HCT116 (cell line): ENCODE results near the gene ZBTB12. TPM values are rescaled to one million over a fixed set of nuclear protein-coding genes. Genes with fewer than 3 reads are reported as not detected.

Experiments
- ATAC-seq: fragments of 200-7000 bp; cut with Tn5 transposase; 2 replicates; pipeline ENCODE4 v1.9.1; 2020; ENCODE audit warnings: mild to moderate bottlenecking, moderate library complexity
- BruUV-seq: library from RNA; stranded (reverse); fragments of 400-500 nt; replicated peaks from 2 replicates; lab custom pipeline; 2021; lab: Mats Ljungman, UMichigan
- CTCF ChIA-PET: fragments of 300-600 bp; sonication (Branson Sonifier 250); formaldehyde crosslinking; loops from one replicate; lab custom pipeline; 2021; ENCODE audit warnings: antibody characterized with exemption; lab: Charles Lee
- POLR2A ChIA-PET: fragments of 300-600, 350-600 bp; sonication (Branson Sonifier 250); formaldehyde crosslinking; loops from one replicate; lab custom pipeline; 2021; ENCODE audit warnings: antibody characterized with exemption; lab: Charles Lee
- RAD21 ChIA-PET, 2 experiments: fragments of 300-600 bp; sonication (Branson Sonifier 250); formaldehyde crosslinking; loops; one replicate each; lab custom pipeline; 2023; ENCODE audit warnings: low total read pairs in 2 of 2; ENCODE audit not compliant: uncharacterized antibody in 2 of 2, unreplicated experiment in 2 of 2, low non-redundant PET in 1 of 2; lab: Charles Lee
- DNase-seq: peaks from one replicate; pipeline ENCODE4 v3.0.0-alpha.2; 2010; ENCODE audit warnings: low read depth, low spot score
- H2AFZ ChIP-seq: fragments of 200-600 bp; shearing (Covaris generic), sonication (generic); 2 replicates; pipeline ENCODE4 v1.6.1; 2017; ENCODE audit warnings: low read depth, mixed run types, mixed read lengths, antibody characterized with exemption, low read length; ENCODE audit not compliant: poor library complexity, severe bottlenecking
- H3K27ac ChIP-seq: 2 replicates; pipeline ENCODE4 v1.5.1; 2012; ENCODE audit warnings: low read depth, low read length
- H3K27me3 ChIP-seq: fragments of 200-600 bp; sonication (generic); 2 replicates; pipeline ENCODE4 v1.6.1; 2016; ENCODE audit warnings: mixed run types, low read length, mixed read lengths; ENCODE audit not compliant: insufficient read depth
- H3K36me3 ChIP-seq, 2 experiments: fragments of 200-500 bp in 1 of 2; fragments of 200-600 bp in 1 of 2; sonication (Bioruptor generic) in 1 of 2; sonication (generic) in 1 of 2; 2 replicates each; pipeline versions ENCODE4 v1.5.1 to v1.6.1; 2014 to 2016; ENCODE audit warnings: low read length in 2 of 2, inconsistent platforms in 1 of 2, mixed read lengths in 1 of 2, mixed run types in 1 of 2; ENCODE audit not compliant: insufficient read depth in 2 of 2, control insufficient read depth in 1 of 2
- H3K4me1 ChIP-seq, 2 experiments: fragments of 200-600 bp in 1 of 2; sonication (generic) in 1 of 2; 2 replicates each; pipeline versions ENCODE4 v1.5.1 to v1.6.1; 2012 to 2017; ENCODE audit warnings: low read length in 2 of 2, inconsistent platforms in 1 of 2, mild to moderate bottlenecking in 1 of 2, mixed read lengths in 1 of 2, mixed run types in 1 of 2, moderate library complexity in 1 of 2; ENCODE audit not compliant: insufficient read depth in 2 of 2, control insufficient read depth in 1 of 2
- H3K4me2 ChIP-seq: fragments of 200-600 bp; sonication (generic); 2 replicates; pipeline ENCODE4 v1.6.1; 2017; ENCODE audit warnings: mixed run types, low read length, mixed read lengths
- H3K4me3 ChIP-seq, 2 experiments: fragments of 200-600 bp in 1 of 2; sonication (generic) in 1 of 2; replicated peaks in 1 of 2; 2 replicates each; pipeline ENCODE4 v1.5.1; 2011 to 2016; ENCODE audit warnings: low read length in 2 of 2, control low read depth in 1 of 2, low read depth in 1 of 2, mild to moderate bottlenecking in 1 of 2, mixed read lengths in 1 of 2, mixed run types in 1 of 2
- H3K79me2 ChIP-seq: fragments of 200-600 bp; sonication (generic); 2 replicates; pipeline ENCODE4 v1.6.1; 2017; ENCODE audit warnings: mild to moderate bottlenecking, mixed run types, low read length, moderate library complexity, mixed read lengths; ENCODE audit not compliant: insufficient read depth
- H3K9ac ChIP-seq: fragments of 200-600 bp; sonication (generic); 2 replicates; pipeline ENCODE4 v1.6.1; 2016; ENCODE audit warnings: low read length, mixed read lengths
- H3K9me2 ChIP-seq: fragments of 200-600 bp; sonication (generic), shearing (Covaris generic); 2 replicates; pipeline ENCODE4 v1.6.1; 2017; ENCODE audit warnings: mixed run types, mild to moderate bottlenecking, moderate library complexity; ENCODE audit not compliant: insufficient read depth
- H3K9me3 ChIP-seq, 2 experiments: fragments of 200-500 bp in 1 of 2; fragments of 200-600 bp in 1 of 2; sonication (Bioruptor generic) in 1 of 2; sonication (generic) in 1 of 2; 2 replicates each; pipeline ENCODE4 v1.6.1; 2014 to 2017; ENCODE audit warnings: low read length in 2 of 2, mixed read lengths in 2 of 2, inconsistent platforms in 1 of 2, low read depth in 1 of 2, mild to moderate bottlenecking in 1 of 2, mixed run types in 1 of 2, moderate library complexity in 1 of 2; ENCODE audit not compliant: control insufficient read depth in 1 of 2, insufficient read depth in 1 of 2
- H4K20me1 ChIP-seq: fragments of 200-600 bp; sonication (generic), shearing (Covaris generic); 2 replicates; pipeline ENCODE4 v1.6.1; 2017; ENCODE audit warnings: mixed run types, mild to moderate bottlenecking, moderate library complexity; ENCODE audit not compliant: insufficient read depth
- CEBPB ChIP-seq: IDR thresholded peaks from 2 replicates; pipeline ENCODE4 v1.6.1; 2012; ENCODE audit warnings: low read depth
- EZH2 ChIP-seq: fragments of 200-600 bp; sonication (generic); IDR thresholded peaks from 2 replicates; pipeline ENCODE4 v1.6.1; 2017; ENCODE audit warnings: antibody characterized with exemption, mixed run types
- EZH2phosphoT487 ChIP-seq: fragments of 200-600 bp; IDR thresholded peaks from 2 replicates; pipeline ENCODE4 v1.6.1; 2018; ENCODE audit warnings: antibody characterized with exemption, borderline replicate concordance
- JUND ChIP-seq: IDR thresholded peaks from 2 replicates; pipeline ENCODE4 v1.6.1; 2012
- SP1 ChIP-seq: IDR thresholded peaks from 2 replicates; pipeline ENCODE4 v1.6.1; 2012; ENCODE audit warnings: low read depth
- SRF ChIP-seq: IDR thresholded peaks from 2 replicates; pipeline ENCODE4 v1.6.1; 2012; ENCODE audit warnings: low read depth
- YY1 ChIP-seq: IDR thresholded peaks from 2 replicates; pipeline ENCODE4 v1.6.1; 2011; ENCODE audit warnings: low read length, low read depth, moderate library complexity, mild to moderate bottlenecking; ENCODE audit not compliant: insufficient replicate concordance; ENCODE audit errors: extremely low read depth
- ZNF274 ChIP-seq: fragments of 200-500 bp; sonication (Bioruptor generic); IDR thresholded peaks from 2 replicates; pipeline ENCODE4 v1.6.1; 2014; ENCODE audit warnings: mild to moderate bottlenecking, low read depth, low read length, inconsistent platforms
- intact Hi-C: fragments of 100-400 bp; cut with micrococcal nuclease; formaldehyde crosslinking; loops from 2 replicates; pipeline ENCODE4 v1.10.0; 2022
- total RNA-seq: library from RNA; stranded (reverse); gene quantifications from one replicate; pipeline ENCODE4 v1.2.1, GENCODE V29; 2021; ENCODE audit not compliant: unreplicated experiment
- TF ChIP-seq, protein P1 (sequence below): IDR thresholded peaks from 2 replicates; pipeline ENCODE4 v1.6.1; 2012
- TF ChIP-seq, protein P2 (sequence below): IDR thresholded peaks from 2 replicates; pipeline ENCODE4 v1.6.1; 2011; ENCODE audit warnings: mild to moderate bottlenecking, low read length, moderate library complexity; ENCODE audit not compliant: insufficient replicate concordance; ENCODE audit errors: extremely low read depth
- TF ChIP-seq, protein P3 (sequence below): IDR thresholded peaks from 2 replicates; pipeline ENCODE4 v1.6.1; 2012
- TF ChIP-seq, protein P4 (sequence below): IDR thresholded peaks from 2 replicates; pipeline ENCODE4 v1.6.1; 2012; ENCODE audit warnings: low read depth
- TF ChIP-seq, protein P5 (sequence below), 3 experiments: fragments of 200-600 bp in 1 of 3; sonication (generic) in 1 of 3; IDR thresholded peaks in 2 of 3; conservative IDR thresholded peaks in 1 of 3; 2 replicates each; pipeline ENCODE4 v1.5.1; 2012 to 2017; ENCODE audit warnings: low read depth in 2 of 3, low read length in 2 of 3, antibody characterized with exemption in 1 of 3, borderline replicate concordance in 1 of 3, control low read depth in 1 of 3, mild to moderate bottlenecking in 1 of 3, mixed read lengths in 1 of 3, mixed run types in 1 of 3, moderate library complexity in 1 of 3; ENCODE audit not compliant: insufficient read depth in 1 of 3

Gene ZBTB12
- total RNA-seq, 1 experiment from 2014 or later, result 10.3 TPM

DNA sequence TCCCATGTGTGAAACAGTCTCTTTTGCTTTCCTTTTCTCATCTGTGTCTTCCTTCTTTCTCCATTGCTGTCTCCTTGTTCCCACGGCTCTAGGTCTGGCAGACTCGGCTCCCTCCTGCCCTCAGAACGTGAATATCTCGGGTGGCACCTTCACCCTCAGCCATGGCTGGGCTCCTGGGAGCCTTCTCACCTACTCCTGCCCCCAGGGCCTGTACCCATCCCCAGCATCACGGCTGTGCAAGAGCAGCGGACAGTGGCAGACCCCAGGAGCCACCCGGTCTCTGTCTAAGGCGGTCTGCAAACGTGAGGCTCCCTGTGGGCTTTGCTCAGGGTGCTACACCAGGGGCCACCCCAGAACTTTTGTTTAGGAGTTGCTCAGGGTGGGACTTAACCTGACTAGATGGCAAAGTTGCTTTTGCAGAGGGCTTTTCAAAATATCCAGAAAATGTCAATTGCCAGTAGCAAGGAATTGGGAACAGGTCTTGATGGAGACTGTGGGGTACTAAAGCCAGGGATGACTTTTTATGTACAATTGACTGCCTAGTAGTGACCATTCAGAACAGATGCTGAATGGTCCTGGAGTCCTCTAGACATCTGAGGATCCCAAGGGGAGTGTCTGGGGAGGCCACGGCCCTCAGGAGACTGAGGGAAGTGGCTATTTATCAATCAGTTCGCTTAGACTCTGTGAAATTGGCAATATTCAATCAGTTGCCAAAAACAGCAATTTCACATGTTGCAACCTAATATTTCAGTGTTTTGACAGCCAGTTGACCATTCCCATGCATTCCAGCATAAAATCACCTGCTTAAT lies 26.2 kb upstream of the ZBTB12 start:
- Histone ChIP-seq H3K9me2 (no peaks in the 10 kb centered on the region), H3K4me3 (no peak overlapping the region), H3K79me2 (no peaks in the 10 kb centered on the region), H2AFZ (no peak overlapping the region), H3K4me1 (peaks cover 0 to 3% of the 10 kb centered on the region in 2 experiments; a peak in 2 of 4 replicates)
- no TSS peak for BruUV-seq
- no peak for DNase-seq
- TF ChIP-seq, protein P1, sequence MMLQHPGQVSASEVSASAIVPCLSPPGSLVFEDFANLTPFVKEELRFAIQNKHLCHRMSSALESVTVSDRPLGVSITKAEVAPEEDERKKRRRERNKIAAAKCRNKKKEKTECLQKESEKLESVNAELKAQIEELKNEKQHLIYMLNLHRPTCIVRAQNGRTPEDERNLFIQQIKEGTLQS, result no peak
- TF ChIP-seq ZNF274, result no peak
- TF ChIP-seq, protein P2, sequence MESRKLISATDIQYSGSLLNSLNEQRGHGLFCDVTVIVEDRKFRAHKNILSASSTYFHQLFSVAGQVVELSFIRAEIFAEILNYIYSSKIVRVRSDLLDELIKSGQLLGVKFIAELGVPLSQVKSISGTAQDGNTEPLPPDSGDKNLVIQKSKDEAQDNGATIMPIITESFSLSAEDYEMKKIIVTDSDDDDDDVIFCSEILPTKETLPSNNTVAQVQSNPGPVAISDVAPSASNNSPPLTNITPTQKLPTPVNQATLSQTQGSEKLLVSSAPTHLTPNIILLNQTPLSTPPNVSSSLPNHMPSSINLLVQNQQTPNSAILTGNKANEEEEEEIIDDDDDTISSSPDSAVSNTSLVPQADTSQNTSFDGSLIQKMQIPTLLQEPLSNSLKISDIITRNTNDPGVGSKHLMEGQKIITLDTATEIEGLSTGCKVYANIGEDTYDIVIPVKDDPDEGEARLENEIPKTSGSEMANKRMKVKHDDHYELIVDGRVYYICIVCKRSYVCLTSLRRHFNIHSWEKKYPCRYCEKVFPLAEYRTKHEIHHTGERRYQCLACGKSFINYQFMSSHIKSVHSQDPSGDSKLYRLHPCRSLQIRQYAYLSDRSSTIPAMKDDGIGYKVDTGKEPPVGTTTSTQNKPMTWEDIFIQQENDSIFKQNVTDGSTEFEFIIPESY, result no peak
- TF ChIP-seq, protein P3, sequence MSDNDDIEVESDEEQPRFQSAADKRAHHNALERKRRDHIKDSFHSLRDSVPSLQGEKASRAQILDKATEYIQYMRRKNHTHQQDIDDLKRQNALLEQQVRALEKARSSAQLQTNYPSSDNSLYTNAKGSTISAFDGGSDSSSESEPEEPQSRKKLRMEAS, result no peak
- no peak for TF ChIP-seq SP1
- no peak for TF ChIP-seq JUND
- TF ChIP-seq, protein P4, sequence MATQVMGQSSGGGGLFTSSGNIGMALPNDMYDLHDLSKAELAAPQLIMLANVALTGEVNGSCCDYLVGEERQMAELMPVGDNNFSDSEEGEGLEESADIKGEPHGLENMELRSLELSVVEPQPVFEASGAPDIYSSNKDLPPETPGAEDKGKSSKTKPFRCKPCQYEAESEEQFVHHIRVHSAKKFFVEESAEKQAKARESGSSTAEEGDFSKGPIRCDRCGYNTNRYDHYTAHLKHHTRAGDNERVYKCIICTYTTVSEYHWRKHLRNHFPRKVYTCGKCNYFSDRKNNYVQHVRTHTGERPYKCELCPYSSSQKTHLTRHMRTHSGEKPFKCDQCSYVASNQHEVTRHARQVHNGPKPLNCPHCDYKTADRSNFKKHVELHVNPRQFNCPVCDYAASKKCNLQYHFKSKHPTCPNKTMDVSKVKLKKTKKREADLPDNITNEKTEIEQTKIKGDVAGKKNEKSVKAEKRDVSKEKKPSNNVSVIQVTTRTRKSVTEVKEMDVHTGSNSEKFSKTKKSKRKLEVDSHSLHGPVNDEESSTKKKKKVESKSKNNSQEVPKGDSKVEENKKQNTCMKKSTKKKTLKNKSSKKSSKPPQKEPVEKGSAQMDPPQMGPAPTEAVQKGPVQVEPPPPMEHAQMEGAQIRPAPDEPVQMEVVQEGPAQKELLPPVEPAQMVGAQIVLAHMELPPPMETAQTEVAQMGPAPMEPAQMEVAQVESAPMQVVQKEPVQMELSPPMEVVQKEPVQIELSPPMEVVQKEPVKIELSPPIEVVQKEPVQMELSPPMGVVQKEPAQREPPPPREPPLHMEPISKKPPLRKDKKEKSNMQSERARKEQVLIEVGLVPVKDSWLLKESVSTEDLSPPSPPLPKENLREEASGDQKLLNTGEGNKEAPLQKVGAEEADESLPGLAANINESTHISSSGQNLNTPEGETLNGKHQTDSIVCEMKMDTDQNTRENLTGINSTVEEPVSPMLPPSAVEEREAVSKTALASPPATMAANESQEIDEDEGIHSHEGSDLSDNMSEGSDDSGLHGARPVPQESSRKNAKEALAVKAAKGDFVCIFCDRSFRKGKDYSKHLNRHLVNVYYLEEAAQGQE, result no peak
- no peak for TF ChIP-seq EZH2phosphoT487
- no peak for TF ChIP-seq CEBPB
- TF ChIP-seq, protein P5, sequence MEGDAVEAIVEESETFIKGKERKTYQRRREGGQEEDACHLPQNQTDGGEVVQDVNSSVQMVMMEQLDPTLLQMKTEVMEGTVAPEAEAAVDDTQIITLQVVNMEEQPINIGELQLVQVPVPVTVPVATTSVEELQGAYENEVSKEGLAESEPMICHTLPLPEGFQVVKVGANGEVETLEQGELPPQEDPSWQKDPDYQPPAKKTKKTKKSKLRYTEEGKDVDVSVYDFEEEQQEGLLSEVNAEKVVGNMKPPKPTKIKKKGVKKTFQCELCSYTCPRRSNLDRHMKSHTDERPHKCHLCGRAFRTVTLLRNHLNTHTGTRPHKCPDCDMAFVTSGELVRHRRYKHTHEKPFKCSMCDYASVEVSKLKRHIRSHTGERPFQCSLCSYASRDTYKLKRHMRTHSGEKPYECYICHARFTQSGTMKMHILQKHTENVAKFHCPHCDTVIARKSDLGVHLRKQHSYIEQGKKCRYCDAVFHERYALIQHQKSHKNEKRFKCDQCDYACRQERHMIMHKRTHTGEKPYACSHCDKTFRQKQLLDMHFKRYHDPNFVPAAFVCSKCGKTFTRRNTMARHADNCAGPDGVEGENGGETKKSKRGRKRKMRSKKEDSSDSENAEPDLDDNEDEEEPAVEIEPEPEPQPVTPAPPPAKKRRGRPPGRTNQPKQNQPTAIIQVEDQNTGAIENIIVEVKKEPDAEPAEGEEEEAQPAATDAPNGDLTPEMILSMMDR (IDR thresholded peaks at IDR 0.05 in 2 of 3, conservative IDR thresholded peaks at IDR 0.05 in 1 of 3; ENCODE audit: borderline replicate concordance in 1 of 3, insufficient read depth in 1 of 3, low read depth in 2 of 3, low read length in 2 of 3), result no peak
- no peak for TF ChIP-seq EZH2
- no peak for TF ChIP-seq SRF
- no peak for TF ChIP-seq YY1
- TF ChIP-seq, all 23 proteins: peak for 0
- CTCF ChIA-PET, result no interaction called here
- Histone ChIP-seq H3K36me3 (no peaks in the 10 kb centered on the region), H3K9me3 (no peaks in the 10 kb centered on the region), H3K27me3 (no peaks in the 10 kb centered on the region), H3K27ac (no peak overlapping the region), H4K20me1 (no peaks in the 10 kb centered on the region), H3K9ac (no peak overlapping the region), H3K4me2 (no peak overlapping the region)
- RAD21 ChIA-PET, result no interaction called here
- intact Hi-C loops, result no loop called here
- ATAC-seq, result no peak
- POLR2A ChIA-PET, result no interaction called here
